ENCODE data around the gene PLCH2.

PLCH2 gene

GRCh38 chr1:2542246-2542915 is 66.3 kb downstream of the PLCH2 start:
- TF ChIP-seq GATA3 (IDR thresholded peaks at IDR 0.05; ENCODE audit: low read depth, low read length) = no peak
- no peak for TF ChIP-seq GATA2 (IDR thresholded peaks at IDR 0.05; ENCODE audit: low read depth, low read length)

DNA sequence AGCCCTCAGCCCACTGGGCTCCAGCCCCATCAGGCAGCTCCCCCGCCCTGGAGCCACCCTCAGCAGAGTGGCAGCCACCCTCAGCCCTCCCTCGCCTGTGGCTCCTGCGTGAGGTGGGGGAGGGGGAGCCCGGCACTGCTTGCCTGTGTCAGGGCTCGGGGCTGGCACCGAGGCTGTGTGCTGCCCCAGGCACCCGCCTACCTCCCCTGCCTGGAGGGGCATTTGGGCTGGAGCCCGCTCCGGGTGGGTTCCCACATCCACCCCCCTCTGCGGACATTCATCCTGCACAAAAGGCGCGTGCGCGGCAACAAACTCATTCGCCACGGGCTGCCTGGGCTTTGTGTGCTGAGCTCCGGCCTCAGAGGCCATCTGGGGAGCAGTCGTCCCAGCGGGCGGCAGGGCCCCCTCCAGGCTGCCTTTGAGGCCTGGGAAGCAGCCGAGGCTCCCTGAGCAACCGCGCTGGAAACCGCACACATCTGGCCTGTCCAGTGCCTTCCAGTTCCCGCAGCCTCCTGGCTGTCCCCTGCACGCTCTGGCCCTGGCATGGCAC is 67.5 kb downstream of the PLCH2 start:
- no peak for TF ChIP-seq GATA3 (IDR thresholded peaks at IDR 0.05; ENCODE audit: low read depth, low read length)
- no peak for TF ChIP-seq GATA2 (IDR thresholded peaks at IDR 0.05; ENCODE audit: low read depth, low read length)

DNA sequence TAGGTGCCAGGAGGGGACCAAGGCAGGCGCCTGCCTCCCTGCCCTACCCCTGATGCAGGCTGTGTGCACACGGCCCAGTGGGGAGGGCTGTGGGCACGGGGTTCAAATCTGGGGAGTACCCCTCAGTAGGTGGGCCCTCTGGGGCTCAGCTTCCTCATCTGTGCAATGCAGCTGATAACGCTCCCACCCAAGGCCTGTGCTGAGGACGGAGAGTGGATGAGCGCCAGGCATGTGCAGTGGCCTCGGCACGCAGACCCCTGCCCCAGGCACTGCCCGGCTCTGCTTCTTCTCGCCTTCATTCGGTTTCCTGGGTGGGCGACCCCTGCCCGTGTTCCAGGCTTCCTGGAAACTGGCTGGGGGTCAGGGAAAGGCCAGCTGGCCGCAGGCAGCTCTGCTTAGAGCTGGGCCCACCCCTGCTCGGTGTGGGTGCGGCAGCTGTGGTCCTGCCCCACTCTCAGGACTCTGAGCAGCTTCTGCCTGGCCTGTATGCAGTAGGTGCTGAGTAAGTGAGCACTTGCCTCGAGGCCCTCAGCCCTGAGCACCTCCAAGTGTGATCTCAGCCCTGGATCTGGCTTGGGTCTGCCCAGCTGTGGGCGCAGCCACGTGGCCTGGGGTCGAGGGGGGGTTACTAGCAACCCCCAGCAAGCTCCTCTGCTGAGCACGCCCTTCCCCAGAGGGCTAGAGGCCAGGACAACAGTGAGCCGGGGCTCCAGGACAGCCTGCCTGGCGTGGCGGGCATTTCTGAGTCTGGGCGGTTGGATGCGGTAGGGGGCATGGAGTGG is 68.2 kb downstream of the PLCH2 start:
- peak; percentile 15; the same call in 1 of the 2 replicates for TF ChIP-seq GATA2 (IDR thresholded peaks at IDR 0.05; ENCODE audit: low read depth, low read length)
- no peak for TF ChIP-seq GATA3 (IDR thresholded peaks at IDR 0.05; ENCODE audit: low read depth, low read length)

DNA sequence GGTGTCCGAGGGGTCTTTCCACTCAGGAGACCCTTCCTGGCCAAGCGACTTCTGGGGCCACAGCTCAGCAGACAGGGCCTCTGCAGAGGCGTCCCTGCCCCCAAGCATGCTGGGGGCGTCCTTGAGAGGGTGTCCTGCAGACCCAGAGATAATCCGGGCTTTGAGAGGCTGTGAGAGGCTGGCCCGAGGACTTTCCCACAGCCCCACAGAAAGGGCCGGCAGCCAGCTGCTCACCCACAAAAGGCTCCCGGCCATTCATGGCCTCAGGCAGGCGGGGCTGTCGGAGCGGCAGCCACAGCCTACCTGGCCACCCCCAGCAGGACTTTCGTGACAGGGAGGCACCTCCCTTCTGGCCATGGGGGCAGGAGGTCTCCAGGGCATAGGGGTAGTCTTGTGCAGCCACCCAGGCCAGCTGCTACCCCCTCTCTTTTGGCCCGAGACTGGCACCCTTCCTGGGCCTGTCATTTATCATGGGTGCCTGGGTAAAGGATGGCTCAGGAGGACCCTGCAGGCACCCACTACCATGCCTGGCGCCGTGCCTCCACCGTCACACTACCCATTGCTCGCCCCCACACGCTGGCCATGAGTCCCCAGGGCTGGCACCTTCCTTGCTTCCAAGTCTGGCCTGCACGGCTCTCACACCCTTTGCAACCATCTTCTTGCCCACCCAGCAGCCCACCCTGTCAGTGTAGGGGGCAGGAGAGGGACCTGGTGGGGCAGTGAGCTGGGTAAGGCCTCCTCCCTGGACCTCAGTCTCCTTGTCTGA is 69.0 kb downstream of the PLCH2 start:
- TF ChIP-seq GATA2 (IDR thresholded peaks at IDR 0.05; ENCODE audit: low read depth, low read length) (no peak), GATA3 (IDR thresholded peaks at IDR 0.05; ENCODE audit: low read depth, low read length) (no peak)

- TF ChIP-seq GATA3 (IDR thresholded peaks at IDR 0.05; ENCODE audit: low read depth, low read length) (no peak), GATA2 (IDR thresholded peaks at IDR 0.05; ENCODE audit: low read depth, low read length) (no peak)
Observed at GRCh38 chr1:2545754-2546514, 69.8 kb downstream of the PLCH2 start.

GRCh38 chr1:2546515-2547209 is 70.6 kb downstream of the PLCH2 start:
- no peak for TF ChIP-seq GATA3 (IDR thresholded peaks at IDR 0.05; ENCODE audit: low read depth, low read length)

DNA sequence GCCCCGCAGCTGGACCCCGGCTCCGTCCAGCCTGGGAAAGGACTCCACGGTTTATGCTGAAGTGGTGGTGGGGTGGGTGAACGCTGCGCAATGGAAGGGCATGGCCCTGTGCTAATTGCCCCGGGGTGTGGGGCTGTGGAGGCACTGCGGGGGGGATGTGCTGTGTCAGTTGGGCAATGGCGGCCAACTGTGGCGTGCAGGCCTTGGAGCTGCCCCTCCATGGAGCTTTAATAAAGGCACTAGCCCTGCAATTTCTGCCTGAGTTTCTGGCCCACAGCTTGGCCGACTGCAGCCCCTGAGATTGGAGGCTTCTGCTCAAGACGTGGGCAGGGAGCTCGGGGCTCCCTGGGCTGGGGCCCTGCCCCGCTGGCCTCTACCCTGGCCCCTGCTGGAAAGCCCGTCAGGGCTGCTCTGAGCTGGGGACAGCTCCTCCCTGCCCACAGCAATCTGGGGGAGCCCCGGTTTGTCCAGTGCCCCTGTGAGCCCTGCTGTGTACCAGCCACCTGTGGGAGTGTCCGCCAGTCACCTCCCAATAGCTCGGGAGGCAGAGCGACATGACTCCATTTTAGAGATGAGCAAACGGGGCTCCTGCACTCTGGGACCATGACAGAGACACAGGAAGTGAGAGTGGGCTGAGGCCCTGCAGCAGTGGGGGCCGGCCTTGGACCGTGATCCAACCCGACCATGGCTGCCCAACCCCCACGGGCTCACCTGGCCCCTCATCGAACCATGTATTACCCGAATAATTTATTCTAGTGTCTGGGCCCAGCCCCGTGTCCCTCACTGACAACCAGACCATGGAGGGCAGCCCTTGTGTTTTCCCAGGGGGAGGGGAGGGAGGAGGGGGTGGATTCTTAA is 71.3 kb downstream of the PLCH2 start:
- TF ChIP-seq GATA2 (IDR thresholded peaks at IDR 0.05; ENCODE audit: low read depth, low read length) (no peak), GATA3 (IDR thresholded peaks at IDR 0.05; ENCODE audit: low read depth, low read length) (no peak)

GRCh38 chr1:2548068-2548589 is 72.0 kb downstream of the PLCH2 start:
- TF ChIP-seq GATA2 (IDR thresholded peaks at IDR 0.05; ENCODE audit: low read depth, low read length) (no peak), GATA3 (IDR thresholded peaks at IDR 0.05; ENCODE audit: low read depth, low read length) (no peak)

DNA sequence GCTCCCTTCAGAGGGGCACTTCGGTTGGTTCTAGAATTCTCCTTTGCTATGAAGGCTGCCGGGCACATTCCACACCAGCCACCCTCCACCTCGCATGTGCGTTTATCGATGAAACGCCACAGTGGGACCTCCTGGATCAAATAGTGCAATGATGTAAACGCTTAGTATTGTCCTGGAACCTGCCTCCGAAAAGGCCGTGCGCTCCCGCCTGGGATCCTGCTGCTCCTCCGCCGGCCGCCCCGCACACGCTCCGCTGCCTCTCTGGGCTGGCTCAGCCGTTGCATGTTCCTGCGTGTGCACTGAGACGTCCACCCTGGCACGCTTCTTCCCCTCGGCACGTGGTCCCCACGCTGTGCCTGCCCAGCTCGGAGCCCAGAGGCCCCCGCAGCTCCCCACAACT is 76.1 kb downstream of the PLCH2 start:
- TF ChIP-seq GATA3 (IDR thresholded peaks at IDR 0.05; ENCODE audit: low read depth, low read length) (no peak), GATA2 (IDR thresholded peaks at IDR 0.05; ENCODE audit: low read depth, low read length) (no peak)

DNA sequence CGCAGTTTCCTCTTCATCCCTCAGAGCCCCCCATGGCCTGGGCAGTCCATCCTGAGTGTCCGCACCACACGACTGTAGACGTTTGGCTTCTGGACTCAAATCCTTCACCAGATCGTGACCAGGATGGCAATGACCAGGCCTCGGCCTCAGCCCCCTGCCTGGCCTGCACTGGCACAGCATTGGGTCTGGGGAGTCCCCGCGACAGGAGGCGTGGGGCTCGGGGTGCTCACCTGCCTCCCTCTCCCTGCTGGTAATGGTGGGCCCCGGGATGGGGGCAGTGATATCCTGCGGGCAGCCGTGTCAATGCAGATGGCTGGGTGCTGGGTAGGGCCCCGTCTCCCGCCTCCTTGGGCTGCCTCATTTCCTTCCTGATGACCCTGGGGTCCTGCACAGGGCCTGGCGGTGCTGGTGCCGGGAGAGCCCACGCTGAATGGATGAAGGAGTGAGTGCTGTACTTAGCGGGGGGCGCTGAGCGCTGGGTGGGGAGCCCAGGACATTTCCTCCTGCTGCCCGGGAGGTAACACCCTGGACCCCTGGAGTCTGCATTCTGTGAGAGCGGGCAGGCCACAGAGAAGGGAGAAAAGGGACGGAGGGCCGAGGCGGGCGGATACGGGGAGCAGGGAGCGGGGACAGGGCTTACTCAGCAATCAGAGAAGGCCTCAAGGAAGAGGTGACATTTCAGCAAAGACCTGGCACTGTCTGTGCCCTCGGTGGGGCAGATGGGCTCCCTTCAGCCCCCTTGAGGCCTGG is 78.0 kb downstream of the PLCH2 start:
- TF ChIP-seq GATA2 (IDR thresholded peaks at IDR 0.05; ENCODE audit: low read depth, low read length) = no peak
- TF ChIP-seq GATA3 (IDR thresholded peaks at IDR 0.05; ENCODE audit: low read depth, low read length) = no peak

DNA sequence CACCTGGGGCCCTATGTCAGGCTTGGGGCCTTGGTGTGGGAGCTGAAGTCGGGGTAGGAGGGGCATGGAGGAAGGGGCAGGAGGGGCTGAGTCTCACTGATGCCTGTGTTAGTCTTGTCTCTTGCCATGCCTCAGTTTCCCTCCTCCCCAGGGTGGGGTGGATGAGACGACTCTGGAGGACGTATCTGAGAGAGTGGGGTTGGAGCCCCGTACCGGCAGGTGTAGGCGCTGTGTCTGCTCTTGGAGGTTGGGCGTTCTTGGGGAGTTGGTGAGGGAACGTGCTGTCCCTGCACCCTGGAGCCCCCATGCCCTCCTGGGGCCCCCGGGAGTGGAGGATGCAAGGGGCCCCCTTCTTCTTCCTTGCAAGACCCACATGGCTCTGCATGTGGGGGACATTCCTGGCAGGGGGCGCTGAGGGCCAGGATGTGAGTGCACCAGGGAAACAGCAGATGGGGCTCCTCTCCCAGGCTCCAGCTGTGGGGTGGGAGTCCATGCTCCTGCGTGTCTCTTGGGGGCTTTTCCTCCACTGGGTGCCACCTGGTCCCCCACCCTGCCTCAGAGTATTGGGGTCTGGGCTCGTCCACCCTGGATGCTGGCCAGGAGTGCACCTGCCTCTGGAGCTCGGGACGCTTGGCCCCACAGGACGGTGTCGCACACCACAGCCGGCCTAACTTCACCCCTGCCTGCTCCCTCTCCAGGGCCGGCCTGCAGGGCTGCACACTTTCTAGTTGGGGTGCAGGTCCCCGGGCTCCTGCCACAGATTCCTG is 78.7 kb downstream of the PLCH2 start:
- no peak for TF ChIP-seq GATA2 (IDR thresholded peaks at IDR 0.05; ENCODE audit: low read depth, low read length)
- no peak for TF ChIP-seq GATA3 (IDR thresholded peaks at IDR 0.05; ENCODE audit: low read depth, low read length)

All from SH-SY5Y (cell line).